ENCODE results near the gene CD164L2.
A peak's percentile ranks its signal among the peaks of the same experiment; 100 is the strongest.
"Not testable (repeated sequence)": the region's sequence is repeated elsewhere in the genome, so short reads cannot be mapped to it uniquely, and the experiment has no call there.

Gene CD164L2

GRCh38 chr1:27394925-27395324, 11.8 kb upstream of the CD164L2 start:
- Histone ChIP-seq H3K9me3 (ENCODE audit: insufficient read depth, low read depth, low read length) (no peaks in the 10 kb centered on the region), H3K9ac (ENCODE audit: low read depth, low read length) (no peak overlapping the region), H3K36me3 (ENCODE audit: insufficient read depth, low read depth, low read length) (no peaks in the 10 kb centered on the region), H3K4me3 (ENCODE audit: low read length) (no peak overlapping the region), H3K4me1 (ENCODE audit: insufficient read depth, low read length) (peaks cover 11% of the 10 kb centered on the region; the same call in 1 of the 2 replicates), H3K27me3 (ENCODE audit: insufficient read depth, low read length) (no peaks in the 10 kb centered on the region), H3K27ac (ENCODE audit: low read length) (no peak overlapping the region)

DNA sequence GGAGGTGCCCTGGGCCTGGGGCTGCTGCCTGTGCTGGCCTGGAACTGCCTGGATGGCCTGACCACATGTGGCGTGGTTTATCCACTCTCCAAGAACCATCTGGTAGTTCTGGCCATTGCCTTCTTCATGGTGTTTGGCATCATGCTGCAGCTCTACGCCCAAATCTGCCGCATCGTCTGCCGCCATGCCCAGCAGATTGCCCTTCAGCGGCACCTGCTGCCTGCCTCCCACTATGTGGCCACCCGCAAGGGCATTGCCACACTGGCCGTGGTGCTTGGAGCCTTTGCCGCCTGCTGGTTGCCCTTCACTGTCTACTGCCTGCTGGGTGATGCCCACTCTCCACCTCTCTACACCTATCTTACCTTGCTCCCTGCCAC, 11.1 kb upstream of the CD164L2 start:
- Histone ChIP-seq H3K4me3 (ENCODE audit: low read length) (no peak overlapping the region), H3K9me3 (ENCODE audit: insufficient read depth, low read depth, low read length) (no peaks in the 10 kb centered on the region), H3K27me3 (ENCODE audit: insufficient read depth, low read length) (no peaks in the 10 kb centered on the region), H3K9ac (ENCODE audit: low read depth, low read length) (no peak overlapping the region), H3K36me3 (ENCODE audit: insufficient read depth, low read depth, low read length) (no peaks in the 10 kb centered on the region), H3K27ac (ENCODE audit: low read length) (no peak overlapping the region), H3K4me1 (ENCODE audit: insufficient read depth, low read length) (peaks cover 11% of the 10 kb centered on the region; the same call in 1 of the 2 replicates)

DNA sequence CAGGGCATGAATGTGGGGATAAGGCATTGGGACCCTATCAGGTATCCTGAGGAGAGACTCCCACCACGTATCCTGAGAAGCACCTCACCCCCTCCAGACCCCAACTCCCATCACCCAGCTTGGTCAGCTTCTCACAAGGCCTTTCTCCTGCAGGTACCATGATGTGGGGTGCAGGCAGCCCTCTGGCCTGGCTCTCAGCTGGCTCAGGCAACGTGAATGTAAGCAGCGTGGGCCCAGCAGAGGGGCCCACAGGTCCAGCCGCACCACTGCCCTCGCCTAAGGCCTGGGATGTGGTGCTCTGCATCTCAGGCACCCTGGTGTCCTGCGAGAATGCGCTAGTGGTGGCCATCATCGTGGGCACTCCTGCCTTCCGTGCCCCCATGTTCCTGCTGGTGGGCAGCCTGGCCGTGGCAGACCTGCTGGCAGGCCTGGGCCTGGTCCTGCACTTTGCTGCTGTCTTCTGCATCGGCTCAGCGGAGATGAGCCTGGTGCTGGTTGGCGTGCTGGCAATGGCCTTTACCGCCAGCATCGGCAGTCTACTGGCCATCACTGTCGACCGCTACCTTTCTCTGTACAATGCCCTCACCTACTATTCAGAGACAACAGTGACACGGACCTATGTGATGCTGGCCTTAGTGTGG, 10.6 kb upstream of the CD164L2 start:
- no peaks in the 10 kb centered on the region for H3K9me3 ChIP-seq (ENCODE audit: insufficient read depth, low read depth, low read length)
- peak overlapping the region; percentile 91; the same call in 1 of the 2 replicates for H3K4me3 ChIP-seq (ENCODE audit: low read length)
- H3K9ac ChIP-seq (ENCODE audit: low read depth, low read length): peak overlapping the region; percentile 89; the same call in 1 of the 2 replicates
- H3K4me1 ChIP-seq (ENCODE audit: insufficient read depth, low read length): peaks cover 7% of the 10 kb centered on the region; the same call in 1 of the 2 replicates
- no peak overlapping the region for H3K27ac ChIP-seq (ENCODE audit: low read length)
- H3K27me3 ChIP-seq (ENCODE audit: insufficient read depth, low read length): no peaks in the 10 kb centered on the region
- no peaks in the 10 kb centered on the region for H3K36me3 ChIP-seq (ENCODE audit: insufficient read depth, low read depth, low read length)

- H3K9me3 ChIP-seq (ENCODE audit: insufficient read depth, low read depth, low read length): no peaks in the 10 kb centered on the region
- no peaks in the 10 kb centered on the region for H3K27me3 ChIP-seq (ENCODE audit: insufficient read depth, low read length)
- no peaks in the 10 kb centered on the region for H3K36me3 ChIP-seq (ENCODE audit: insufficient read depth, low read depth, low read length)
- peak overlapping the region; percentile 89; the same call in 1 of the 2 replicates for H3K9ac ChIP-seq (ENCODE audit: low read depth, low read length)
- peak overlapping the region; percentile 91 for H3K4me3 ChIP-seq (ENCODE audit: low read length)
- peaks cover 5% of the 10 kb centered on the region; the same call in 1 of the 2 replicates for H3K4me1 ChIP-seq (ENCODE audit: insufficient read depth, low read length)
- no peak overlapping the region for H3K27ac ChIP-seq (ENCODE audit: low read length)
Observed at GRCh38 chr1:27392778-27393635, 9.9 kb upstream of the CD164L2 start.

DNA sequence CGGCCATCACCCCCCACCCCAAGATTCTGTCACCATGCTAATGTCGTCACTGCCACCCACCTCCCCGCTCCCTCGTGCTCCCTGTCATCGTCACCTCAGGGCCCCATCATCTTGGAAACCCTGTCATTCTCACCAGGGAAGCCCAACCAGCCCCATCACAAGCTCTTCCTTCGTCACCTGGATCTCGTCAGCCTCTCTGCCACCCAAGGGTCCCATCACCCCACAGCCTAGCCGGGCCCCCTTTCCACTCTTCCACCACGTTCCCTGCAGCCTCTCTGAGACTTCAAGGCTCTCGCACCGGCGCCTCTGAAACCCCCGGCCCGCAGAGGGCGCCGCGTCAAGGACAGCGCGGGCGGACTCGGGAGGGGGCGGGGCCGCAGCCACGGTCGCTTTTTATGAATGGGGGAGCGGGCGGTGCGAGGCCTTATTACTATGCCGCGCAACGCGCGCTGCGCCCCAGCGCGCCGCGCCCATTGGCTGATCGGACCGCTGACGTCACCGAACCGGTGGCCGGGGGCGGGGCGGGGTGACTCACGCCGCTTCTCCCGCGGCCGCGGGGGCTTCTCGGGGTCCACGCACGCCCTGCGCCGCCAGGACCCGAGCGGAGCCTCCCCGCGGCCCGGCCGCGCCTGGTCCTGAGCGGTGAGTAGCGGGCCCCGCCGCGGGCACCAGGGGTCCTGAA, 9.1 kb upstream of the CD164L2 start, which contains the start of gene GPR3:
Gene GPR3 (plus strand): TSS at position 527 of the 682 bp plus-strand sequence. CDS start 1,177 bp downstream, outside the sequence.
- H3K27ac ChIP-seq (ENCODE audit: low read length): no peak within 1 kb of the TSS
- no peaks in the 10 kb centered on the region for H3K36me3 ChIP-seq (ENCODE audit: insufficient read depth, low read depth, low read length)
- no peaks in the 10 kb centered on the region for H3K27me3 ChIP-seq (ENCODE audit: insufficient read depth, low read length)
- H3K9ac ChIP-seq (ENCODE audit: low read depth, low read length): peak within 1 kb of the TSS; percentile 89; the same call in 1 of the 2 replicates
- peak within 1 kb of the TSS; percentile 91 for H3K4me3 ChIP-seq (ENCODE audit: low read length)
- H3K4me1 ChIP-seq (ENCODE audit: insufficient read depth, low read length): peaks cover 2% of the 10 kb centered on the region; the same call in 1 of the 2 replicates
- no peaks in the 10 kb centered on the region for H3K9me3 ChIP-seq (ENCODE audit: insufficient read depth, low read depth, low read length)

DNA sequence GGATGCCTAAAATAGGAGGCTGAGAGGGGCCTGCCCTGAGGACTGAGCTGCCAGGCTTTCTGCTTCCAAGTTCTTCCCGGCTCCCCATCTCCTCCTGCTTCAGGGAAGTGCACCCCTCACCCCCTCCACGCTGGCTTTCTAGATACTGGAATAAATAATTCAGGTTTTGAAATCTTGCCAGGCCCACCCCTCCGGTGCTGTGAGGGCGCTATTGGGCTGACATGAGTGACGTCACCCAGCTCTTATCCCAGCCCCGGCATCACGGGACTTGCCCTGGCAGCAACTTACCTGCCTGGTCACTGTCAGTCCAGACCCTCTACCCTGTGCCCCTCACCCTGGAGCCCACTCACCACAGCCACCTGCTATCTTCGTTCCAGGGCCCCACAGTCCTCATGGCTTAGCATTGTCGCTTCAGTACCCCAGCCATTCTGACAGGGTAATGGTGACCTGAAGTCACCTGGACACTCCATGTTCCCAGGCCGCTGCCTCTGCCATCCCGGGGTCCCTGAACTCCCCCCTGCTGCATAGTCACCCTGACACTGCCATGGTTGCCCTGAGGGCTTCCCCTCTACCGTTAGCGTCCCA, 8.5 kb upstream of the CD164L2 start:
- Histone ChIP-seq H3K36me3 (ENCODE audit: insufficient read depth, low read depth, low read length) (no peaks in the 10 kb centered on the region), H3K9me3 (ENCODE audit: insufficient read depth, low read depth, low read length) (no peaks in the 10 kb centered on the region), H3K4me1 (ENCODE audit: insufficient read depth, low read length) (peaks cover 2% of the 10 kb centered on the region; the same call in 1 of the 2 replicates), H3K9ac (ENCODE audit: low read depth, low read length) (no peak overlapping the region; the same call in 1 of the 2 replicates), H3K27ac (ENCODE audit: low read length) (no peak overlapping the region), H3K4me3 (ENCODE audit: low read length) (peak overlapping the region; percentile 57; the same call in 1 of the 2 replicates), H3K27me3 (ENCODE audit: insufficient read depth, low read length) (no peaks in the 10 kb centered on the region)

- no peaks in the 10 kb centered on the region for H3K27me3 ChIP-seq (ENCODE audit: insufficient read depth, low read length)
- H3K27ac ChIP-seq (ENCODE audit: low read length): no peak overlapping the region
- H3K9me3 ChIP-seq (ENCODE audit: insufficient read depth, low read depth, low read length): no peaks in the 10 kb centered on the region
- H3K36me3 ChIP-seq (ENCODE audit: insufficient read depth, low read depth, low read length): no peaks in the 10 kb centered on the region
- H3K9ac ChIP-seq (ENCODE audit: low read depth, low read length): no peak overlapping the region
- H3K4me3 ChIP-seq (ENCODE audit: low read length): no peak overlapping the region
- peaks cover 2% of the 10 kb centered on the region; the same call in 1 of the 2 replicates for H3K4me1 ChIP-seq (ENCODE audit: insufficient read depth, low read length)
Observed at GRCh38 chr1:27388337-27389005, 5.3 kb upstream of the CD164L2 start.

- H3K36me3 ChIP-seq (ENCODE audit: insufficient read depth, low read depth, low read length); H3K27ac ChIP-seq (ENCODE audit: low read length); H3K9ac ChIP-seq (ENCODE audit: low read depth, low read length); H3K4me3 ChIP-seq (ENCODE audit: low read length); H3K4me1 ChIP-seq (ENCODE audit: insufficient read depth, low read length); H3K9me3 ChIP-seq (ENCODE audit: insufficient read depth, low read depth, low read length): not testable (repeated sequence)
- H3K27me3 ChIP-seq (ENCODE audit: insufficient read depth, low read length): peaks cover 20% of the 10 kb centered on the region
Observed at GRCh38 chr1:27384797-27385196, 1.7 kb upstream of the CD164L2 start.

DNA sequence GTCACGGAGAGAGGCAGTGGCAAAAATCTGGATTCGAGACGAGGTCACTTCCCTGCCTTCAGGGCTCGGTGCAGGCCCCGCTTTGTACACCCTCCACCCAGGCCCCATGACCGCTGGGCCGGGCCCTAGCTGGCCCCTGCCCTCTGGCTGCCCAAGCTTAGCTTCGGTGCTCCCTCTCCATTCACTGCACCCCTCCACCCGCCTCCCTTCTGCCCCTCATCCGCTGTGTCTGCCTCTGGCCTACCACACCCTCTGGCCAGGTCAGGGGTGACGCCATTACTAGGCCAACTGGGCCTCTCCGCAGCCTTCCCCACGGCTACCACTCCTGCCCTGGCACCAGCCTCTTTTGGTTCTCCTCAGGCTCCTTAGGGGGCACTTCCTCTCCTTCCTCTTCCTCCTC, 528 bp upstream of the CD164L2 start:
- Histone ChIP-seq H3K27me3 (ENCODE audit: insufficient read depth, low read length) (peaks cover 20% of the 10 kb centered on the region), H3K4me3 (ENCODE audit: low read length) (no peak overlapping the region), H3K4me1 (ENCODE audit: insufficient read depth, low read length) (no peaks in the 10 kb centered on the region), H3K9ac (ENCODE audit: low read depth, low read length) (no peak overlapping the region), H3K27ac (ENCODE audit: low read length) (no peak overlapping the region), H3K36me3 (ENCODE audit: insufficient read depth, low read depth, low read length) (no peaks in the 10 kb centered on the region), H3K9me3 (ENCODE audit: insufficient read depth, low read depth, low read length) (no peaks in the 10 kb centered on the region)

DNA sequence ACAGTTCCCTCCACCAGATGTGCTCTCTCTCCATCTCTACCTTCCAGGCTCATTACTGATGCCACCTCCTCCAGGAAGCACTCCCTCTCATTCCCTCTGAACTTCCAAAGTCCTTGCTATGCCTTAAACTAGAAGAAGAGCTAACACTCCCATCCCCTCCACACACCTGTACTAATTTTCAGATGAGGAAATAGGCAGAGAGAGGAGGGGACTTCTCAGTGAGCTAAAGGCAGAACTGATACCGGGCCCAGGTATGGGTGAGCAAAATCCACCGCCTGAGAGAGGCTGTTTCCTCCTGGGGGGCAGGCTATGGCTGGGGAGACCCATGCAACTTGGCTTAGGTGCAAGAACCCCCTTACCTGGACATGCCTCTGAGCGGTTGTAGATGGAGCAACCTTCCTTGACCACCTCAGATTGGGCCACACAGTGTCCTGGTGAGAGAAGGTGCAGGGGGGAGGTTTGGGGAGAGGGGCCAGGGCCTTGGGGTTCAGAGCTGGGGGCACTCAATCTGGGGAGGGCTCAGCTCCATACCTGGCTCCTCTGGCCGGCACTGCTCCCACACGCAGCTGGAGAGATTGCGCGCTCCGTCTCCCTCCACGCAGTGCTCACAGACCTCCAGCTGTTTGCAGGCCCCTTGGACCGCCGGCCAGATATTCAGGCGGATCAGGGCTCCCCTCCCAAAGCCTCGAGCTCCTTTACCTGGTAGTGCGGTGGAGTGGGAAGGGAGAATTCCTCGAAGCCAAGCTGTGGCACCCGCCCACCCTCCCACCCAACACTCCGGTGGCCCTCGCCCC, 967 bp downstream of the CD164L2 start:
- no peak overlapping the region for H3K4me3 ChIP-seq (ENCODE audit: low read length)
- H3K36me3 ChIP-seq (ENCODE audit: insufficient read depth, low read depth, low read length): no peaks in the 10 kb centered on the region

More for the DNA sequence above, 967 bp downstream of the CD164L2 start:
- Histone ChIP-seq H3K4me1 (ENCODE audit: insufficient read depth, low read length) (no peaks in the 10 kb centered on the region), H3K27me3 (ENCODE audit: insufficient read depth, low read length) (peaks cover 20% of the 10 kb centered on the region), H3K9ac (ENCODE audit: low read depth, low read length) (no peak overlapping the region), H3K27ac (ENCODE audit: low read length) (no peak overlapping the region), H3K9me3 (ENCODE audit: insufficient read depth, low read depth, low read length) (no peaks in the 10 kb centered on the region)

Measured in iPS-20b (cell line).